Esophagus muscularis mucosa (tissue), 4 donors: ENCODE measurements around the gene HNRNPA2B1. TPM values are rescaled to one million over a fixed set of nuclear protein-coding genes. Genes with fewer than 3 reads are reported as not detected.
"Not testable (repeated sequence)": the region's sequence is repeated elsewhere in the genome, so short reads cannot be mapped to it uniquely, and the experiment has no call there.

Experiments used
- DNase-seq: peaks from one replicate; pipeline ENCODE4 v3.0.0-alpha.2; 2017; ENCODE audit errors: extremely low spot score
- H3K27ac ChIP-seq, 4 donors: fragments of 200-600 bp; sonication (generic); replicated peaks in 1 of 4; 1 replicate in 3 of 4; 2 replicates in 1 of 4; pipeline ENCODE4 v1.5.1; 2016 to 2019; ENCODE audit warnings: mild to moderate bottlenecking in 1 of 4
- H3K27me3 ChIP-seq, 4 donors: fragments of 200-600 bp; sonication (generic); one replicate each; pipeline versions ENCODE4 v1.5.1 to v1.6.0; 2016 to 2019
- H3K36me3 ChIP-seq, 4 donors: fragments of 200-600 bp; sonication (generic); one replicate each; pipeline ENCODE4 v1.5.1; 2016 to 2019
- H3K4me1 ChIP-seq, 4 donors: fragments of 200-600 bp; sonication (generic); one replicate each; pipeline ENCODE4 v1.5.1; 2016 to 2019
- H3K4me3 ChIP-seq, 4 donors: fragments of 200-600 bp; sonication (generic); 1 replicate in 2 of 4; 2 replicates in 2 of 4; pipeline ENCODE4 v1.5.1; 2016 to 2019; ENCODE audit warnings: mild to moderate bottlenecking in 4 of 4, moderate library complexity in 1 of 4
- H3K9me3 ChIP-seq, 4 donors: fragments of 200-600 bp; sonication (generic); 1 replicate in 3 of 4; 2 replicates in 1 of 4; pipeline ENCODE4 v1.5.1; 2016 to 2019
- CTCF ChIP-seq, 3 experiments: fragments of 200-600 bp in 2 of 3; fragments of 450-650 bp in 1 of 3; sonication (generic) in 2 of 3; IDR thresholded peaks; one replicate each; pipeline ENCODE4 v1.5.1; 2017 to 2019; ENCODE audit warnings: antibody characterized with exemption in 3 of 3, mild to moderate bottlenecking in 2 of 3, moderate library complexity in 1 of 3
- EP300 ChIP-seq: sonication (generic); formaldehyde crosslinking; IDR thresholded peaks from one replicate; pipeline ENCODE4 v1.6.1; 2017; ENCODE audit warnings: antibody characterized with exemption
- POLR2A ChIP-seq: fragments of 450-650 bp; IDR thresholded peaks from one replicate; pipeline ENCODE4 v1.6.1; 2017; ENCODE audit warnings: antibody characterized with exemption, moderate library complexity, mild to moderate bottlenecking, low read depth
- POLR2AphosphoS5 ChIP-seq, 2 donors: sonication (generic); formaldehyde crosslinking; IDR thresholded peaks; one replicate each; pipeline ENCODE4 v1.6.1; 2017; ENCODE audit warnings: antibody characterized with exemption in 2 of 2
- WGBS: methylation state at CpG from one replicate; pipeline ENCODE4 v1.1.5; 2018; 5-methylcytosine and 5-hydroxymethylcytosine counted together
- intact Hi-C: fragments of 100-400 bp; cut with DNase I; formaldehyde crosslinking; loops from one replicate; pipeline ENCODE4 v1.15.1; 2023
- total RNA-seq, 4 donors: library from RNA; depleted of rRNA; stranded (reverse); fragments of >200 nt; gene quantifications; one replicate each; pipeline versions ENCODE4 v1.1.0 to v1.2.1, GENCODE V29; 2016

HNRNPA2B1 gene
- total RNA-seq, 4 donors from 2014 or later, result 158 to 220 (median 202) TPM

GRCh38 chr7:26167303-26167934, 33.1 kb downstream of the HNRNPA2B1 start:
- 92% methylated on average over 3 of the region's 3 CpGs for whole genome bisulfite sequencing

GRCh38 chr7:26166684-26167266, 33.8 kb downstream of the HNRNPA2B1 start:
- Histone ChIP-seq H3K4me1 (no peaks in the 10 kb centered on the region), H3K27ac (no peak overlapping the region), H3K9me3 (no peaks in the 10 kb centered on the region), H3K36me3 (peaks cover 0 to 29% (median 6%) of the 10 kb centered on the region in 4 donors), H3K4me3 (no peak overlapping the region), H3K27me3 (no peaks in the 10 kb centered on the region)
- 85% methylated on average over 5 of the region's 5 CpGs for WGBS
- intact Hi-C loops, result no loop called here
- TF ChIP-seq POLR2AphosphoS5 (IDR thresholded peaks at IDR 0.05) (no peak), POLR2A (no peak), CTCF (IDR thresholded peaks at IDR 0.05) (no peak)
- no peak for DNase-seq

More at GRCh38 chr7:26167303-26167934, 33.1 kb downstream of the HNRNPA2B1 start:
- H3K36me3 ChIP-seq, result peaks cover 0 to 29% (median 6%) of the 10 kb centered on the region in 4 donors
- intact Hi-C loops, result no loop called here
- no peaks in the 10 kb centered on the region for H3K4me1 ChIP-seq
- DNase-seq, result no peak
- H3K27ac ChIP-seq, result no peak overlapping the region
- TF ChIP-seq POLR2A (no peak), EP300 (no peak), CTCF (IDR thresholded peaks at IDR 0.05) (no peak), POLR2AphosphoS5 (IDR thresholded peaks at IDR 0.05) (no peak)
- no peaks in the 10 kb centered on the region for H3K27me3 ChIP-seq
- H3K4me3 ChIP-seq, result no peak overlapping the region
- H3K9me3 ChIP-seq, result no peaks in the 10 kb centered on the region

GRCh38 chr7:26165950-26166683, 34.4 kb downstream of the HNRNPA2B1 start:
- no peak overlapping the region for H3K27ac ChIP-seq
- DNase-seq, result no peak
- no peaks in the 10 kb centered on the region for H3K4me1 ChIP-seq
- intact Hi-C loops, result no loop called here
- peaks cover 0 to 25% (median 5%) of the 10 kb centered on the region in 4 donors for H3K36me3 ChIP-seq
- 52% methylated on average over 9 of the region's 9 CpGs for WGBS
- TF ChIP-seq CTCF (IDR thresholded peaks at IDR 0.05) (no peak), POLR2A (no peak), POLR2AphosphoS5 (IDR thresholded peaks at IDR 0.05) (no peak), EP300 (no peak)
- no peak overlapping the region for H3K4me3 ChIP-seq
- no peaks in the 10 kb centered on the region for H3K9me3 ChIP-seq
- H3K27me3 ChIP-seq, result no peaks in the 10 kb centered on the region

- H3K4me1 ChIP-seq, DNase-seq, H3K27me3 ChIP-seq, intact Hi-C loops, H3K4me3 ChIP-seq, H3K36me3 ChIP-seq, H3K27ac ChIP-seq, H3K9me3 ChIP-seq: not testable (repeated sequence)
- 79% methylated on average over 1 of the region's 1 CpG for WGBS
Observed at GRCh38 chr7:26163804-26164203, 36.7 kb downstream of the HNRNPA2B1 start.

- no peak overlapping the region for H3K4me3 ChIP-seq
- no peaks in the 10 kb centered on the region for H3K36me3 ChIP-seq
- H3K9me3 ChIP-seq, result no peaks in the 10 kb centered on the region
- 65% methylated on average over 2 of the region's 2 CpGs for WGBS
- no peak overlapping the region for H3K27ac ChIP-seq
- DNase-seq, result no peak
- peaks cover 0 to 3% (median 0%) of the 10 kb centered on the region in 4 donors for H3K27me3 ChIP-seq
- TF ChIP-seq EP300, result no peak
- no peak for TF ChIP-seq POLR2A
- TF ChIP-seq POLR2AphosphoS5 (IDR thresholded peaks at IDR 0.05), result no peak
- TF ChIP-seq CTCF (IDR thresholded peaks at IDR 0.05), result no peak
- no peaks in the 10 kb centered on the region for H3K4me1 ChIP-seq
- intact Hi-C loops, result no loop called here
Observed at GRCh38 chr7:26162431-26162830, 38.1 kb downstream of the HNRNPA2B1 start.
